Lower leg skin (tissue), 4 donors: ENCODE measurements around the gene SI. TPM values are rescaled to one million over a fixed set of nuclear protein-coding genes. Genes with fewer than 3 reads are reported as not detected.

Experiments
- DNase-seq, 2 donors: peaks; one replicate each; pipeline ENCODE4 v3.0.0-alpha.2; 2019; ENCODE audit warnings: low spot score in 2 of 2
- H3K4me3 ChIP-seq: fragments of 200-600 bp; sonication (generic); 2 replicates; pipeline ENCODE4 v1.5.1; 2017; ENCODE audit warnings: mild to moderate bottlenecking, low read depth; ENCODE audit not compliant: poor library complexity, severe bottlenecking
- CTCF ChIP-seq, 3 donors: fragments of 450-650 bp; IDR thresholded peaks; one replicate each; pipeline ENCODE4 v1.5.1; 2016; ENCODE audit warnings: antibody characterized with exemption in 3 of 3, mild to moderate bottlenecking in 3 of 3, moderate library complexity in 2 of 3
- POLR2A ChIP-seq, 2 donors: fragments of 450-650 bp; IDR thresholded peaks; one replicate each; pipeline ENCODE4 v1.6.1; 2016 to 2017; ENCODE audit warnings: antibody characterized with exemption in 2 of 2, mild to moderate bottlenecking in 1 of 2, moderate library complexity in 1 of 2
- WGBS, 2 donors: methylation state at CpG; one replicate each; pipeline ENCODE4 v1.1.5; 2018; 5-methylcytosine and 5-hydroxymethylcytosine counted together
- intact Hi-C: fragments of 100-400 bp; cut with DNase I; formaldehyde crosslinking; loops from one replicate; pipeline ENCODE4 v1.15.0; 2023; ENCODE audit warnings: low total_unique reads
- total RNA-seq, 4 donors: library from RNA; depleted of rRNA; stranded (reverse); fragments of >200 nt; gene quantifications; one replicate each; pipeline ENCODE4 v1.1.0, GENCODE V29; 2016

The SI gene
- total RNA-seq: not detected

- intact Hi-C loops: no loop called here
- DNase-seq: no peak
- TF ChIP-seq CTCF (IDR thresholded peaks at IDR 0.05): no peak
- no peak for TF ChIP-seq POLR2A (IDR thresholded peaks at IDR 0.05)
These were observed at the start of gene SI for GRCh38 chr3:165078293-165078692. SI (minus strand) TSS chr3:165078496; CDS start chr3:165076012, 2,484 bp downstream.

GRCh38 chr3:165125836-165126235, 47.5 kb upstream of the SI start:
- intact Hi-C loops: no loop called here
- TF ChIP-seq POLR2A (IDR thresholded peaks at IDR 0.05) (no peak), CTCF (IDR thresholded peaks at IDR 0.05) (no peak)
- DNase-seq: no peak
- H3K4me3 ChIP-seq: no peak overlapping the region

More at GRCh38 chr3:165078293-165078692, at the start of gene SI:
- H3K4me3 ChIP-seq: no peak within 1 kb of the TSS

GRCh38 chr3:165111401-165111800, 33.1 kb upstream of the SI start:
- no peak overlapping the region for H3K4me3 ChIP-seq
- DNase-seq: no peak
- 41 to 45% methylated on average over 1 of the region's 1 CpG for WGBS, 2 donors
- TF ChIP-seq CTCF (IDR thresholded peaks at IDR 0.05) (no peak), POLR2A (IDR thresholded peaks at IDR 0.05) (no peak)
- intact Hi-C loops: no loop called here

- intact Hi-C loops: no loop called here
- no peak overlapping the region for H3K4me3 ChIP-seq
- DNase-seq: no peak
- TF ChIP-seq POLR2A (IDR thresholded peaks at IDR 0.05): no peak
- no peak for TF ChIP-seq CTCF (IDR thresholded peaks at IDR 0.05)
- 78 to 79% methylated on average over 1 of the region's 1 CpG for WGBS, 2 donors
These were observed 25.3 kb upstream of the SI start for GRCh38 chr3:165103616-165104015.

- intact Hi-C loops: no loop called here
- H3K4me3 ChIP-seq: no peak overlapping the region
- TF ChIP-seq POLR2A (IDR thresholded peaks at IDR 0.05) (no peak), CTCF (IDR thresholded peaks at IDR 0.05) (no peak)
- no peak for DNase-seq
These were observed 4.4 kb upstream of the SI start for GRCh38 chr3:165082650-165083049.

GRCh38 chr3:165081183-165081582, 2.9 kb upstream of the SI start:
- TF ChIP-seq POLR2A (IDR thresholded peaks at IDR 0.05) (no peak), CTCF (IDR thresholded peaks at IDR 0.05) (no peak)
- WGBS, 2 donors: 29 to 41% methylated on average over 1 of the region's 1 CpG
- H3K4me3 ChIP-seq: no peak overlapping the region
- intact Hi-C loops: no loop called here
- no peak for DNase-seq
